Ovary (tissue), 9 donors: ENCODE results near the gene TAGLN2. TPM values are rescaled to one million over a fixed set of nuclear protein-coding genes. Genes with fewer than 3 reads are reported as not detected.

Experiments used
- DNase-seq, 5 donors: peaks; one replicate each; pipeline ENCODE4 v3.0.0-alpha.2; 2019 to 2020
- H3K27ac ChIP-seq, 2 donors: fragments of 200-600 bp; one replicate each; pipeline versions ENCODE4 v1.5.1 to v1.8.0; 2019 to 2022
- H3K27me3 ChIP-seq: fragments of 200-600 bp; one replicate; pipeline ENCODE4 v1.8.0; 2022
- H3K36me3 ChIP-seq: fragments of 200-600 bp; sonication (generic); one replicate; pipeline ENCODE4 v1.5.1; 2019
- H3K4me1 ChIP-seq: one replicate; pipeline ENCODE4 v1.8.1; 2013; ENCODE audit warnings: mild to moderate bottlenecking, moderate library complexity; ENCODE audit not compliant: insufficient read depth
- H3K4me3 ChIP-seq: fragments of 200-600 bp; sonication (generic); one replicate; pipeline ENCODE4 v1.5.1; 2017
- H3K9me3 ChIP-seq, 2 donors: fragments of 200-600 bp in 1 of 2; sonication (generic) in 1 of 2; one replicate each; pipeline versions ENCODE4 v1.5.1 to v1.8.1; 2013 to 2019; ENCODE audit warnings: mild to moderate bottlenecking in 1 of 2, moderate library complexity in 1 of 2
- EP300 ChIP-seq: sonication (generic); formaldehyde crosslinking; IDR thresholded peaks from one replicate; pipeline ENCODE4 v1.6.1; 2017; ENCODE audit warnings: antibody characterized with exemption
- POLR2A ChIP-seq: fragments of 450-650 bp; IDR thresholded peaks from one replicate; pipeline ENCODE4 v1.6.1; 2017; ENCODE audit warnings: antibody characterized with exemption, mild to moderate bottlenecking, moderate library complexity
- WGBS, 3 donors: extraction: QIAGEN DNeasy Blood & Tissue Kit in 1 of 3; methylation state at CpG; one replicate each; pipeline versions ENCODE4 v1.1.5 to v1.1.7; 2013 to 2017; 5-methylcytosine and 5-hydroxymethylcytosine counted together
- intact Hi-C, 4 donors: fragments of 100-400 bp; cut with DNase I; formaldehyde crosslinking; loops; one replicate each; pipeline versions ENCODE4 v1.11.0 to v1.15.1; 2022 to 2023
- polyA plus RNA-seq, 2 donors: library from polyadenylated mRNA; stranded (reverse); fragments of 200-250 nt in 1 of 2; fragments of 350-450 nt in 1 of 2; fragmentation: Illumina TruSeq in 1 of 2; extraction: RNeasy Lipid Tissue Mini Kit (QIAGEN cat#74804) in 1 of 2; gene quantifications; one replicate each; pipeline ENCODE4 v1.2.3, GENCODE V29; 2013 to 2014
- total RNA-seq, 7 donors: library from RNA; depleted of rRNA in 2 of 7; stranded (reverse); fragments of >200 nt in 2 of 7; fragmentation: NEBNext Ultra II Directional in 3 of 7; extraction: Animal tissue kit (Norgen Biotek cat#: 25700) in 3 of 7; gene quantifications; one replicate each; pipeline versions ENCODE4 v1.1.0 to v1.2.4, GENCODE V29; 2016 to 2023
- TF ChIP-seq, protein P1 (sequence below), 3 donors: fragments of 450-650 bp in 2 of 3; fragments of 200-600 bp in 1 of 3; IDR thresholded peaks; one replicate each; pipeline versions ENCODE4 v1.5.1 to v1.8.0; 2016 to 2022; ENCODE audit warnings: antibody characterized with exemption in 3 of 3, mild to moderate bottlenecking in 1 of 3
- donor health status: DM: no; HTN: no; CAD: no; lungs with moderate emphysema.
- donor health status: DM: no; HTN: no; CAD: no.
- donor health status: Bipolar disorder and iron deficiency.
- donor health status: DM: yes; HTN: yes; CAD: no.
- donor health status: DM: no; HTN: no; CAD: no.
- donor health status: DM: yes; HTN: yes; CAD: no.

TAGLN2 gene
- total and polyA plus RNA-seq, 9 donors = 81.8 to 266 (median 174) TPM

DNA sequence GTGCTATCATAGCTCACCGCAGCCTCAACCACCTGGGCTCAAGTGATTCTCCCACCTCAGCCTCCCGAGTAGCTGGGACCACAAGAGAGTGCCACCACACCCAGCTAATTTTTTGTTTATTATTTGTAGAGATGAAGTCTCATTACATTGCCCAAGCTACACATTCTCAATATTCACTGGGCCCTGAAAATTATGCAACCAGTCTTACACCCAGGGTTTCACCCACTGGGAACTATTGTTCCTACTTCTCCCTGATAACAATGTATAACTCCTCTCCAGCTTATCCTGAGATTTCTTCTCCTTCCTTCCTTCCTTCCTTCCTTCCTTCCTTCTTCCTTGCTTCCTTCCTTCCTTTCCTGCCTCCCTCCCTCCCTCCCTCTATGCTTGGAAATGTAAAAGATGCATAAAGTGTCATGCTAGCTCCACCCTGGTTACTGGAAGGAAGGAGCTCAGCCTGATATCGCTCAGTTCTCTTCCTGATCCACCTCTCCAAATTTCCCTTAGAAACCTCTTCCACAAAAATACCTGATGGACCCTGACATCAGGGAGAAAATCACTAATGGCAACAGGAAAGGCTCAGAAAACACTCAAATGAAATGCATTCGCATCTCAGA lies 51.7 kb downstream of the TAGLN2 start:
- Histone ChIP-seq H3K36me3 (no peaks in the 10 kb centered on the region), H3K4me1 (no peaks in the 10 kb centered on the region), H3K27ac (no peak overlapping the region), H3K9me3 (no peaks in the 10 kb centered on the region), H3K27me3 (no peaks in the 10 kb centered on the region), H3K4me3 (no peak overlapping the region)
- TF ChIP-seq POLR2A = no peak
- TF ChIP-seq, protein P1, sequence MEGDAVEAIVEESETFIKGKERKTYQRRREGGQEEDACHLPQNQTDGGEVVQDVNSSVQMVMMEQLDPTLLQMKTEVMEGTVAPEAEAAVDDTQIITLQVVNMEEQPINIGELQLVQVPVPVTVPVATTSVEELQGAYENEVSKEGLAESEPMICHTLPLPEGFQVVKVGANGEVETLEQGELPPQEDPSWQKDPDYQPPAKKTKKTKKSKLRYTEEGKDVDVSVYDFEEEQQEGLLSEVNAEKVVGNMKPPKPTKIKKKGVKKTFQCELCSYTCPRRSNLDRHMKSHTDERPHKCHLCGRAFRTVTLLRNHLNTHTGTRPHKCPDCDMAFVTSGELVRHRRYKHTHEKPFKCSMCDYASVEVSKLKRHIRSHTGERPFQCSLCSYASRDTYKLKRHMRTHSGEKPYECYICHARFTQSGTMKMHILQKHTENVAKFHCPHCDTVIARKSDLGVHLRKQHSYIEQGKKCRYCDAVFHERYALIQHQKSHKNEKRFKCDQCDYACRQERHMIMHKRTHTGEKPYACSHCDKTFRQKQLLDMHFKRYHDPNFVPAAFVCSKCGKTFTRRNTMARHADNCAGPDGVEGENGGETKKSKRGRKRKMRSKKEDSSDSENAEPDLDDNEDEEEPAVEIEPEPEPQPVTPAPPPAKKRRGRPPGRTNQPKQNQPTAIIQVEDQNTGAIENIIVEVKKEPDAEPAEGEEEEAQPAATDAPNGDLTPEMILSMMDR (IDR thresholded peaks at IDR 0.05) = no peak
- TF ChIP-seq EP300 = no peak
- WGBS, 3 donors = 90% methylated on average over 4 of the region's 4 CpGs
- intact Hi-C loops = no loop called here
- DNase-seq = no peak

DNA sequence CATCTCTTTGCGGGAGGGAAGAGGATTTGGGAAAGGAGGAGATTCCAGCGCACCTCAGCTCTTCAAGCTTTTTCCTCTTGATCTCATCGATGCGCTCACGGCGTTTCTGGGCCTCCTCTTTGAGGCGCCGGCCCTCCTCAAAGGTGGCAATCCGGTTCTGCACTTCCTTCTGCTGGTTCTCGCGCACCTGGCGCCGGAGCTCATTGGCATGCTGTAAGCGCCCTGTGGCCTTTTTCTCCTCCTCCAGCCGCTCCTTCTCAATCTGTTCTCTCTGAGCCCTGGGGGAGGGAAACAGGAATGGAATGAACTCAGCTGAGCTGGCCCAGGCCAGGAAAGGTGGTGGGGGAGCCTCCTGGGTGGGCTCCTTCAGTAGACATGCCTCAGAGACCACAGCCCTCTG lies 52.4 kb downstream of the TAGLN2 start:
- Histone ChIP-seq H3K9me3 (no peaks in the 10 kb centered on the region), H3K4me3 (no peak overlapping the region), H3K27ac (no peak overlapping the region), H3K27me3 (no peaks in the 10 kb centered on the region), H3K36me3 (no peaks in the 10 kb centered on the region), H3K4me1 (peaks cover under 1% of the 10 kb centered on the region)
- intact Hi-C loops = no loop called here
- 61 to 75% (median 62%) methylated on average over 15 of the region's 15 CpGs for WGBS, 3 donors
- TF ChIP-seq, protein P1 (IDR thresholded peaks at IDR 0.05) = no peak
- TF ChIP-seq EP300 = no peak
- TF ChIP-seq POLR2A = no peak
- no peak for DNase-seq

DNA sequence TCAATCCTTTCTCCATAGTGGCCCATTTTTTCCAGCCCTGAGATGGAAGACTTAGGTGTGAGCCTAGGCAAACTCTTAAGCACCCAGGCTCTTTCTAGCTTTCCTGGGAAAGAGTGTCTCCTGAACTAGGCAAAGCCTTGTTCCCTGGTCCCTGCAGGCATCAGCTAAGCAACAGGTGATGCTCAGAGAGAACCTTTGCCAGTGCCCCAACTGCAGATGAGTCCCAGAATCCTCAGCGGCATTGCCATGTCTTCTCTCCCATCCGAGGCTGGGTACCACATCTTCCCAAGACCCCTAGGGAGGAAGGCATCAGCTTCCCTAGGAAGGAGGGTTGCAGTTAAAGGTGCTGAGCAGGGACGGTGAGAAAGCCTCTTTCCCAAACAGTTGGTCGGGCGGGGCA lies 54.6 kb downstream of the TAGLN2 start:
- Histone ChIP-seq H3K27ac (no peak overlapping the region), H3K9me3 (no peaks in the 10 kb centered on the region), H3K27me3 (no peaks in the 10 kb centered on the region), H3K36me3 (no peaks in the 10 kb centered on the region), H3K4me1 (peaks cover 4% of the 10 kb centered on the region), H3K4me3 (no peak overlapping the region)
- intact Hi-C loops = no loop called here
- no peak for DNase-seq
- WGBS, 3 donors = 84 to 95% (median 91%) methylated on average over 5 of the region's 5 CpGs
- TF ChIP-seq POLR2A = no peak
- no peak for TF ChIP-seq EP300
- TF ChIP-seq, protein P1 (IDR thresholded peaks at IDR 0.05) = no peak

DNA sequence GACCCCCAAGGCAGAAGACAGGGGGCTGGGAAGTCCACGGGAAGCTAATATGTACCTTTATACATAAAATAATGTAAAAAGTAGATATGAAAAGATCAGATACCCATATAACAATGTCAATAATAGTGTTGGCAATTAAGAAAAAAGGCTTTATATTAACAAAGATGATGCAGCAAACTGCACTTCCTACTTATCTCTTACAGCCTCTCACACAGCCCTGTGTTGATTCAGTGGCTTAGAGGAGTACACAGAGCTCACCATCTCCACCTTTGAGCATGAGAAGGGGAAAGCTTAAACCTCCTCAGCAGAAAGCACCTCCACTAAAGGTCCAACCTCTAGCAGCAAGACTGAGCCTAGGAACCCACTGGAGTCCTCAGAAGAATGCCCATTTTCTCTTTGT lies 55.7 kb downstream of the TAGLN2 start:
- Histone ChIP-seq H3K27me3 (no peaks in the 10 kb centered on the region), H3K27ac (no peak overlapping the region), H3K4me3 (no peak overlapping the region), H3K4me1 (peaks cover 4% of the 10 kb centered on the region), H3K36me3 (no peaks in the 10 kb centered on the region), H3K9me3 (no peaks in the 10 kb centered on the region)
- WGBS, 3 donors = 34 to 64% (median 35%) methylated on average over 1 of the region's 1 CpG
- intact Hi-C loops = no loop called here
- no peak for TF ChIP-seq EP300
- TF ChIP-seq POLR2A = no peak
- TF ChIP-seq, protein P1 (IDR thresholded peaks at IDR 0.05) = no peak
- DNase-seq = no peak
